Measurements from ENCODE around the gene GTPBP6. TPM values are rescaled to one million over a fixed set of nuclear protein-coding genes. Genes with fewer than 3 reads are reported as not detected.
"Not testable (repeated sequence)": the region's sequence is repeated elsewhere in the genome, so short reads cannot be mapped to it uniquely, and the experiment has no call there.

The GTPBP6 gene
- total and polyA plus RNA-seq, 12 donors, result 5.3 to 57.1 (median 38.1) TPM

GRCh38 chrX:258291-259040 is 60.1 kb downstream of the GTPBP6 start:
- no peak overlapping the region for H3K27ac ChIP-seq
- 68 to 78% (median 73%) methylated on average over 4 to 8 of the region's 8 CpGs for WGBS, 4 donors
- no peak overlapping the region for H3K4me3 ChIP-seq
- intact Hi-C loops (cut with DNase I), result no loop called here
- TF ChIP-seq POLR2A (IDR thresholded peaks at IDR 0.05), result no peak
- no peak for TF ChIP-seq CTCF (IDR thresholded peaks at IDR 0.05)
- H3K9me3 ChIP-seq (replicated peaks in 1 of 3), result no peaks in the 10 kb centered on the region
- H3K27me3 ChIP-seq, result no peaks in the 10 kb centered on the region
- H3K36me3 ChIP-seq (replicated peaks in 1 of 2), result no peaks in the 10 kb centered on the region
- DNase-seq, result no peak
- peaks cover 0 to 7% of the 10 kb centered on the region in 2 donors for H3K4me1 ChIP-seq (replicated peaks in 1 of 2)

- WGBS, 4 donors, result 63 to 72% (median 69%) methylated on average over 14 to 21 of the region's 21 CpGs
- Histone ChIP-seq H3K4me3 (no peak overlapping the region), H3K4me1 (replicated peaks in 1 of 2) (peaks cover 0 to 7% of the 10 kb centered on the region in 2 donors), H3K27ac (no peak overlapping the region), H3K27me3 (no peaks in the 10 kb centered on the region), H3K36me3 (replicated peaks in 1 of 2) (no peaks in the 10 kb centered on the region), H3K9me3 (replicated peaks in 1 of 3) (no peaks in the 10 kb centered on the region)
- no peak for DNase-seq
- intact Hi-C loops (cut with DNase I), result no loop called here
- TF ChIP-seq CTCF (IDR thresholded peaks at IDR 0.05), result no peak
- TF ChIP-seq POLR2A (IDR thresholded peaks at IDR 0.05), result no peak
Measured at GRCh38 chrX:257681-258289, 60.8 kb downstream of the GTPBP6 start.

- H3K27me3 ChIP-seq; DNase-seq; intact Hi-C loops (cut with DNase I); H3K4me1 ChIP-seq (replicated peaks in 1 of 2); H3K9me3 ChIP-seq (replicated peaks in 1 of 3); H3K36me3 ChIP-seq (replicated peaks in 1 of 2); H3K27ac ChIP-seq; H3K4me3 ChIP-seq: not testable (repeated sequence)
- WGBS, 4 donors, result 82 to 89% (median 89%) methylated on average over 13 to 14 of the region's 14 CpGs
Measured at GRCh38 chrX:257054-257453, 61.5 kb downstream of the GTPBP6 start.

- Histone ChIP-seq H3K36me3 (replicated peaks in 1 of 2) (no peaks in the 10 kb centered on the region), H3K4me1 (replicated peaks in 1 of 2) (peaks cover 0 to under 1% of the 10 kb centered on the region in 2 donors), H3K4me3 (no peak overlapping the region), H3K9me3 (replicated peaks in 1 of 3) (no peaks in the 10 kb centered on the region), H3K27ac (no peak overlapping the region), H3K27me3 (no peaks in the 10 kb centered on the region)
- TF ChIP-seq POLR2A (IDR thresholded peaks at IDR 0.05), result no peak
- intact Hi-C loops (cut with DNase I), result no loop called here
- DNase-seq, result no peak
- WGBS, 4 donors, result 67 to 80% (median 76%) methylated on average over 3 to 28 of the region's 28 CpGs
Measured at GRCh38 chrX:255923-256331, 62.7 kb downstream of the GTPBP6 start.

Other genes with a start within 250 kb of the GTPBP6 start
- 10 to 100 TPM in 1 of 9 donors, 1 to 10 TPM in 8; 1.2 to 14.5 (median 6.2) TPM for gene PLCXD1, start 37.4 kb downstream of the GTPBP6 start, total RNA-seq
- 10 to 100 TPM in 1 of 3 donors, 1 to 10 TPM in 2; 1.4 to 14.3 (median 9.9) TPM for gene PLCXD1, start 37.4 kb downstream of the GTPBP6 start, polyA plus RNA-seq
- gene PPP2R3B, start 68.1 kb upstream of the GTPBP6 start, total RNA-seq, result 10 to 100 TPM in 6 of 9 donors, 1 to 10 TPM in 3; 5.6 to 22.1 (median 13.8) TPM
- gene PPP2R3B, start 68.1 kb upstream of the GTPBP6 start, polyA plus RNA-seq, result 100 to 1,000 TPM in 1 of 3 donors, 10 to 100 TPM in 1, 1 to 10 TPM in 1; 2.1 to 112 (median 68.8) TPM

All from adrenal gland (tissue), 12 donors.